ENCODE results near the gene ABHD16B. TPM values are rescaled to one million over a fixed set of nuclear protein-coding genes. Genes with fewer than 3 reads are reported as not detected.
A peak's percentile ranks its signal among the peaks of the same experiment; 100 is the strongest.

Gene ABHD16B
- total and polyA plus RNA-seq, 2 of the 13 experiments (the other 11 are each of a cell fraction or from before 2014, with no cell fraction given) = not detected

- TF ChIP-seq, protein P1, sequence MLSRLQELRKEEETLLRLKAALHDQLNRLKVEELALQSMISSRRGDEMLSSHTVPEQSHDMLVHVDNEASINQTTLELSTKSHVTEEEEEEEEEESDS (CRISPR knock-in tag; IDR thresholded peaks at IDR 0.05; ENCODE audit: borderline replicate concordance) = no peak
- no peak for TF ChIP-seq ZNF503 (CRISPR knock-in tag; IDR thresholded peaks at IDR 0.05)
- TF ChIP-seq NR2F1 (CRISPR knock-in tag; IDR thresholded peaks at IDR 0.05) = no peak
- no peak for TF ChIP-seq ZSCAN25 (CRISPR knock-in tag; IDR thresholded peaks at IDR 0.05)
- TF ChIP-seq RORA (CRISPR knock-in tag; IDR thresholded peaks at IDR 0.05) = no peak
- TF ChIP-seq, protein P2, sequence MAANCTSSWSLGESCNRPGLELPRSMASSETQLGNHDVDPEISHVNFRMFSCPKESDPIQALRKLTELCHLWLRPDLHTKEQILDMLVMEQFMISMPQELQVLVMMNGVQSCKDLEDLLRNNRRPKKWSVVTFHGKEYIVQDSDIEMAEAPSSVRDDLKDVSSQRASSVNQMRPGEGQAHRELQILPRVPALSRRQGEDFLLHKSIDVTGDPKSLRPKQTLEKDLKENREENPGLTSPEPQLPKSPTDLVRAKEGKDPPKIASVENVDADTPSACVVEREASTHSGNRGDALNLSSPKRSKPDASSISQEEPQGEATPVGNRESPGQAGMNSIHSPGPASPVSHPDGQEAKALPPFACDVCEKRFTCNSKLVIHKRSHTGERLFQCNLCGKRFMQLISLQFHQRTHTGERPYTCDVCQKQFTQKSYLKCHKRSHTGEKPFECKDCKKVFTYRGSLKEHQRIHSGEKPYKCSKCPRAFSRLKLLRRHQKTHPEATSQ (CRISPR knock-in tag; IDR thresholded peaks at IDR 0.05; ENCODE audit: borderline replicate concordance) = no peak
- TF ChIP-seq ZNF225 (CRISPR knock-in tag; IDR thresholded peaks at IDR 0.05) = no peak
- no peak for TF ChIP-seq MAF1 (CRISPR knock-in tag; IDR thresholded peaks at IDR 0.05; ENCODE audit: borderline replicate concordance)
- TF ChIP-seq SSRP1 (CRISPR knock-in tag; IDR thresholded peaks at IDR 0.05) = peak; percentile 42; the same call in 1 of the 2 replicates
- no peak for TF ChIP-seq CBX5 (CRISPR knock-in tag; IDR thresholded peaks at IDR 0.05; ENCODE audit: borderline replicate concordance)
- no peak for TF ChIP-seq ZNF562 (CRISPR knock-in tag; IDR thresholded peaks at IDR 0.05; ENCODE audit: borderline replicate concordance)
- no peak for TF ChIP-seq ZBTB43 (CRISPR knock-in tag; conservative IDR thresholded peaks at IDR 0.05)
- peak; percentile 5; the same call in 1 of the 2 replicates for TF ChIP-seq MTA1 (CRISPR knock-in tag; IDR thresholded peaks at IDR 0.05; ENCODE audit: borderline replicate concordance)
- no peak for TF ChIP-seq CBX2 (IDR thresholded peaks at IDR 0.05; ENCODE audit: low read depth, low read length)
- no peak for TF ChIP-seq CBX2 (CRISPR knock-in tag; IDR thresholded peaks at IDR 0.05; ENCODE audit: low read depth)
- TF ChIP-seq TEAD3 (CRISPR knock-in tag; optimal IDR thresholded peaks at IDR 0.05; ENCODE audit: borderline replicate concordance) = no peak
- TF ChIP-seq ZNF251 (CRISPR knock-in tag; IDR thresholded peaks at IDR 0.05) = no peak
- no peak for TF ChIP-seq STAG1 (CRISPR knock-in tag; IDR thresholded peaks at IDR 0.05)
- TF ChIP-seq ZNF777 (CRISPR knock-in tag; IDR thresholded peaks at IDR 0.05) = no peak
- no peak for TF ChIP-seq HMGXB4 (CRISPR knock-in tag; IDR thresholded peaks at IDR 0.05; ENCODE audit: borderline replicate concordance in 1 of 2, low read depth in 1 of 2)
- peak; percentile 38; the same call in 1 of the 2 replicates for TF ChIP-seq RBFOX2 (IDR thresholded peaks at IDR 0.05; ENCODE audit: low read depth, low read length)
- TF ChIP-seq ZNF678 (CRISPR knock-in tag; IDR thresholded peaks at IDR 0.05) = no peak
- peak; percentile 39; the same call in 1 of the 2 replicates for TF ChIP-seq ZNF274 (CRISPR knock-in tag; IDR thresholded peaks at IDR 0.05)
- TF ChIP-seq DPF2 (CRISPR knock-in tag; IDR thresholded peaks at IDR 0.05; ENCODE audit: borderline replicate concordance, low read depth) = no peak
Measured at GRCh38 chr20:63881451-63882226, 20.3 kb downstream of the ABHD16B start (continued).

Measured in HepG2 (cell line).